Measurements from ENCODE around the gene CABLES1.

- no peak for TF ChIP-seq CTCF (IDR thresholded peaks at IDR 0.05)
- no peak for TF ChIP-seq POLR2A (IDR thresholded peaks at IDR 0.05)
Measured at GRCh38 chr18:23181547-23181946, 46.3 kb downstream of the CABLES1 start.

Data from testis (tissue), 2 donors.